ENCODE results near the gene ARHGAP31. TPM values are rescaled to one million over a fixed set of nuclear protein-coding genes. Genes with fewer than 3 reads are reported as not detected.

The ARHGAP31 gene
- 10 to 100 TPM in 1 of 5 experiments, 1 to 10 TPM in 4; 3.0 to 11.9 (median 3.1) TPM for total RNA-seq
- polyA plus RNA-seq, result 1 to 10 TPM; 1.2 to 3.0 TPM
- total RNA-seq, result 13.7 reads per million, percentile 42 among the genes with 10 or more reads in this experiment

GRCh38 chr3:119293871-119294695 lies at the start of gene ARHGAP31:
Gene ARHGAP31, plus strand, starts transcription at chr3:119294383. Its CDS starts 522 bp downstream, at chr3:119294905.
- DNase-seq (peak; percentile 70 to 91 (median 86)), ATAC-seq (peak; percentile 77)
- H3K27ac ChIP-seq (ENCODE audit: low read depth, low read length), result peak within 1 kb of the TSS; percentile 91
- Mint-ChIP-seq H3K4me1 (peaks cover 26 to 74% (median 63%) of the 10 kb centered on the region in 7 donors), H3K36me3 (peaks cover 0 to 11% (median 2%) of the 10 kb centered on the region in 5 donors), H3K9me3 (peaks cover 0 to 1% (median 0%) of the 10 kb centered on the region in 11 donors), H3K27ac (peak within 1 kb of the TSS; percentile 71 to 99 (median 92)), H3K27me3 (peaks cover 0 to 43% (median 0%) of the 10 kb centered on the region in 5 donors), H3K4me3 (peak within 1 kb of the TSS; percentile 68 to 95 (median 90))
- no peaks in the 10 kb centered on the region for H3K9me3 ChIP-seq (ENCODE audit: control insufficient read depth in 2 of 3, low read length in 3 of 3)
- intact Hi-C loops (cut with micrococcal nuclease), result loop anchor here (1.0 to 10.0 kb wide), 12 partner anchors 19 to 1448 kb away; partner anchors contain the start of genes TIMMDC1 (in 2 of the 2), TMEM39A (in 2 of the 2), GSK3B (in 1 of the 2) and GTF2E1 (in 1 of the 2)
- H3K4me1 ChIP-seq (ENCODE audit: control insufficient read depth in 2 of 2, insufficient read depth in 2 of 2, low read length in 2 of 2), result peaks cover 22 to 26% of the 10 kb centered on the region in 2 donors
- ChIA-PET POLR2A (interaction anchor here (0.5 to 5.0 kb wide), 13 partner anchors 8 to 204 kb away, joined by 3 to 24 read pairs (median 5); partner anchors contain the start of genes B4GALT4 and TIMMDC1), CTCF (interaction anchor here (0.6 to 2.5 kb wide), 6 partner anchors 20 to 410 kb away, joined by 3 to 16 read pairs (median 4); no protein-coding TSS in a partner anchor)
- H3K36me3 ChIP-seq (ENCODE audit: control insufficient read depth in 2 of 3, insufficient read depth in 3 of 3, low read length in 3 of 3), result no peaks in the 10 kb centered on the region
- no peaks in the 10 kb centered on the region for H3K27me3 ChIP-seq (ENCODE audit: control insufficient read depth in 2 of 2, insufficient read depth in 2 of 2, low read length in 2 of 2)
- peak within 1 kb of the TSS; percentile 50 for H3K4me3 ChIP-seq (ENCODE audit: low read length)

GRCh38 chr3:119245778-119246177 lies 48.4 kb upstream of the ARHGAP31 start:
- no peak overlapping the region for H3K4me3 Mint-ChIP-seq
- H3K27ac Mint-ChIP-seq, result no peak overlapping the region

GRCh38 chr3:119255214-119255613 lies 39.0 kb upstream of the ARHGAP31 start:
- peaks cover 0 to 6% (median 2%) of the 10 kb centered on the region in 7 donors for H3K4me1 Mint-ChIP-seq
- no peaks in the 10 kb centered on the region for H3K4me1 ChIP-seq (ENCODE audit: control insufficient read depth in 2 of 2, insufficient read depth in 2 of 2, low read length in 2 of 2)
- no peaks in the 10 kb centered on the region for H3K27me3 ChIP-seq (ENCODE audit: control insufficient read depth in 2 of 2, insufficient read depth in 2 of 2, low read length in 2 of 2)
- ATAC-seq, result no peak
- intact Hi-C loops (cut with micrococcal nuclease), result no loop called here
- no peak overlapping the region for H3K27ac ChIP-seq (ENCODE audit: low read depth, low read length)
- H3K4me3 ChIP-seq (ENCODE audit: low read length), result no peak overlapping the region
- peaks cover 0 to 23% (median 0%) of the 10 kb centered on the region in 5 donors for H3K27me3 Mint-ChIP-seq
- H3K27ac Mint-ChIP-seq, result no peak overlapping the region
- peaks cover 0 to 5% (median 0%) of the 10 kb centered on the region in 11 donors for H3K9me3 Mint-ChIP-seq
- no peaks in the 10 kb centered on the region for H3K36me3 ChIP-seq (ENCODE audit: control insufficient read depth in 2 of 3, insufficient read depth in 3 of 3, low read length in 3 of 3)
- DNase-seq, result no peak
- no peaks in the 10 kb centered on the region for H3K36me3 Mint-ChIP-seq
- ChIA-PET CTCF (no interaction called here), POLR2A (no interaction called here)
- no peak overlapping the region for H3K4me3 Mint-ChIP-seq
- H3K9me3 ChIP-seq (ENCODE audit: control insufficient read depth in 2 of 3, low read length in 3 of 3), result no peaks in the 10 kb centered on the region

More at GRCh38 chr3:119245778-119246177, 48.4 kb upstream of the ARHGAP31 start:
- DNase-seq (no peak), ATAC-seq (no peak)
- H3K36me3 ChIP-seq (ENCODE audit: control insufficient read depth in 2 of 3, insufficient read depth in 3 of 3, low read length in 3 of 3), result no peaks in the 10 kb centered on the region
- H3K4me1 Mint-ChIP-seq, result peaks cover 0 to 7% (median 0%) of the 10 kb centered on the region in 7 donors
- intact Hi-C loops (cut with micrococcal nuclease), result loop anchor here in 1 of 2 donors (10.0 kb wide), 1 partner anchor 1349 kb away; the partner anchor contains the start of gene NDUFB4
- H3K9me3 ChIP-seq (ENCODE audit: control insufficient read depth in 2 of 3, low read length in 3 of 3), result peaks cover 0 to 24% (median 0%) of the 10 kb centered on the region in 3 experiments
- H3K27ac ChIP-seq (ENCODE audit: low read depth, low read length), result no peak overlapping the region
- POLR2A ChIA-PET, result no interaction called here
- H3K27me3 ChIP-seq (ENCODE audit: control insufficient read depth in 2 of 2, insufficient read depth in 2 of 2, low read length in 2 of 2), result no peaks in the 10 kb centered on the region
- H3K27me3 Mint-ChIP-seq, result peaks cover 0 to 18% (median 0%) of the 10 kb centered on the region in 5 donors
- H3K4me3 ChIP-seq (ENCODE audit: low read length), result no peak overlapping the region
- CTCF ChIA-PET, result interaction anchor here (0.6 to 1.2 kb wide), 6 partner anchors 28 to 361 kb away, joined by 3 to 5 read pairs (median 3); partner anchors contain the start of gene IGSF11
- peaks cover 2 to 48% (median 18%) of the 10 kb centered on the region in 11 donors for H3K9me3 Mint-ChIP-seq
- H3K4me1 ChIP-seq (ENCODE audit: control insufficient read depth in 2 of 2, insufficient read depth in 2 of 2, low read length in 2 of 2), result peaks cover 0 to 5% of the 10 kb centered on the region in 2 donors
- peaks cover 4 to 23% (median 12%) of the 10 kb centered on the region in 5 donors for H3K36me3 Mint-ChIP-seq

- Histone ChIP-seq H3K4me3 (ENCODE audit: low read length) (no peak overlapping the region), H3K4me1 (ENCODE audit: control insufficient read depth in 2 of 2, insufficient read depth in 2 of 2, low read length in 2 of 2) (no peaks in the 10 kb centered on the region), H3K27ac (ENCODE audit: low read depth, low read length) (no peak overlapping the region), H3K36me3 (ENCODE audit: control insufficient read depth in 2 of 3, insufficient read depth in 3 of 3, low read length in 3 of 3) (no peaks in the 10 kb centered on the region), H3K27me3 (ENCODE audit: control insufficient read depth in 2 of 2, insufficient read depth in 2 of 2, low read length in 2 of 2) (no peaks in the 10 kb centered on the region), H3K9me3 (ENCODE audit: control insufficient read depth in 2 of 3, low read length in 3 of 3) (no peaks in the 10 kb centered on the region)
- H3K9me3 Mint-ChIP-seq, result peaks cover 0 to 3% (median 0%) of the 10 kb centered on the region in 11 donors
- ChIA-PET CTCF (interaction anchor here (0.6 kb wide), 1 partner anchor 220 kb away, joined by 5 read pairs; no protein-coding TSS in a partner anchor), POLR2A (no interaction called here)
- no peak overlapping the region for H3K27ac Mint-ChIP-seq
- H3K27me3 Mint-ChIP-seq, result peaks cover 0 to 13% (median 0%) of the 10 kb centered on the region in 5 donors
- peaks cover 0 to 12% (median 6%) of the 10 kb centered on the region in 7 donors for H3K4me1 Mint-ChIP-seq
- no peak overlapping the region for H3K4me3 Mint-ChIP-seq
- intact Hi-C loops (cut with micrococcal nuclease), result no loop called here
- no peak for DNase-seq
- H3K36me3 Mint-ChIP-seq, result no peaks in the 10 kb centered on the region
- ATAC-seq, result no peak
Observed at GRCh38 chr3:119257111-119257510, 37.1 kb upstream of the ARHGAP31 start.

- intact Hi-C loops (cut with micrococcal nuclease), result no loop called here
- Histone ChIP-seq H3K36me3 (ENCODE audit: control insufficient read depth in 2 of 3, insufficient read depth in 3 of 3, low read length in 3 of 3) (no peaks in the 10 kb centered on the region), H3K27me3 (ENCODE audit: control insufficient read depth in 2 of 2, insufficient read depth in 2 of 2, low read length in 2 of 2) (no peaks in the 10 kb centered on the region), H3K9me3 (ENCODE audit: control insufficient read depth in 2 of 3, low read length in 3 of 3) (no peaks in the 10 kb centered on the region), H3K4me3 (ENCODE audit: low read length) (no peak overlapping the region), H3K27ac (ENCODE audit: low read depth, low read length) (no peak overlapping the region), H3K4me1 (ENCODE audit: control insufficient read depth in 2 of 2, insufficient read depth in 2 of 2, low read length in 2 of 2) (no peaks in the 10 kb centered on the region)
- DNase-seq (no peak), ATAC-seq (no peak)
- no peaks in the 10 kb centered on the region for H3K36me3 Mint-ChIP-seq
- peaks cover 0 to under 1% (median 0%) of the 10 kb centered on the region in 11 donors for H3K9me3 Mint-ChIP-seq
- peaks cover 0 to 13% (median 0%) of the 10 kb centered on the region in 5 donors for H3K27me3 Mint-ChIP-seq
- ChIA-PET POLR2A (no interaction called here), CTCF (interaction anchor here (0.6 kb wide), 2 partner anchors 32 to 221 kb away, joined by 3 to 5 read pairs; no protein-coding TSS in a partner anchor)
- H3K4me1 Mint-ChIP-seq, result peaks cover 0 to 12% (median 6%) of the 10 kb centered on the region in 7 donors
- H3K27ac Mint-ChIP-seq, result peak overlapping the region in 1 of 9 donors; percentile 36
- no peak overlapping the region for H3K4me3 Mint-ChIP-seq
Observed at GRCh38 chr3:119257654-119258410, 36.4 kb upstream of the ARHGAP31 start.

- H3K9me3 Mint-ChIP-seq, result no peaks in the 10 kb centered on the region
- no peaks in the 10 kb centered on the region for H3K27me3 ChIP-seq (ENCODE audit: control insufficient read depth in 2 of 2, insufficient read depth in 2 of 2, low read length in 2 of 2)
- ChIA-PET POLR2A (no interaction called here), CTCF (no interaction called here)
- H3K36me3 ChIP-seq (ENCODE audit: control insufficient read depth in 2 of 3, insufficient read depth in 3 of 3, low read length in 3 of 3), result no peaks in the 10 kb centered on the region
- no peaks in the 10 kb centered on the region for H3K4me1 ChIP-seq (ENCODE audit: control insufficient read depth in 2 of 2, insufficient read depth in 2 of 2, low read length in 2 of 2)
- peaks cover 0 to 13% (median 0%) of the 10 kb centered on the region in 5 donors for H3K27me3 Mint-ChIP-seq
- DNase-seq, result no peak
- no peaks in the 10 kb centered on the region for H3K36me3 Mint-ChIP-seq
- H3K9me3 ChIP-seq (ENCODE audit: control insufficient read depth in 2 of 3, low read length in 3 of 3), result no peaks in the 10 kb centered on the region
- H3K4me1 Mint-ChIP-seq, result peaks cover 0 to 12% (median 6%) of the 10 kb centered on the region in 7 donors
- peak; percentile 48 for ATAC-seq
- intact Hi-C loops (cut with micrococcal nuclease), result no loop called here
- no peak overlapping the region for H3K4me3 ChIP-seq (ENCODE audit: low read length)
- H3K4me3 Mint-ChIP-seq, result no peak overlapping the region
- H3K27ac ChIP-seq (ENCODE audit: low read depth, low read length), result no peak overlapping the region
- H3K27ac Mint-ChIP-seq, result no peak overlapping the region
Observed at GRCh38 chr3:119258915-119259314, 35.3 kb upstream of the ARHGAP31 start.
